C4-2B (cell line): Measurements from ENCODE around the gene COL8A2.

Experiments used
- CTCF ChIP-seq: fragments of 450-650 bp; conservative IDR thresholded peaks from 2 replicates; pipeline ENCODE4 v1.5.1; 2017; ENCODE audit warnings: mild to moderate bottlenecking
- ZFX ChIP-seq: fragments of 450-650 bp; IDR thresholded peaks from 2 replicates; pipeline ENCODE4 v1.6.1; 2017

- TF ChIP-seq CTCF (no peak), ZFX (no peak)
Observed at GRCh38 chr1:36159614-36160387, 34.8 kb upstream of the COL8A2 start.
